ENCODE measurements around the gene MACF1. TPM values are rescaled to one million over a fixed set of nuclear protein-coding genes. Genes with fewer than 3 reads are reported as not detected.

Gene MACF1
- total RNA-seq, 4 donors from 2014 or later, result 210 to 602 (median 573) TPM

GRCh38 chr1:39531526-39531925 is 327.0 kb downstream of the MACF1 start:
- H3K27ac ChIP-seq, result no peak overlapping the region
- no peak for DNase-seq
- H3K9me3 ChIP-seq, result no peaks in the 10 kb centered on the region
- H3K27me3 ChIP-seq, result no peaks in the 10 kb centered on the region
- H3K36me3 ChIP-seq, result no peaks in the 10 kb centered on the region
- intact Hi-C loops (cut with DNase I; ENCODE audit: low total_unique reads), result no loop called here
- no peak overlapping the region for H3K4me3 ChIP-seq
- TF ChIP-seq POLR2A (IDR thresholded peaks at IDR 0.05), result no peak
- TF ChIP-seq, protein P1, sequence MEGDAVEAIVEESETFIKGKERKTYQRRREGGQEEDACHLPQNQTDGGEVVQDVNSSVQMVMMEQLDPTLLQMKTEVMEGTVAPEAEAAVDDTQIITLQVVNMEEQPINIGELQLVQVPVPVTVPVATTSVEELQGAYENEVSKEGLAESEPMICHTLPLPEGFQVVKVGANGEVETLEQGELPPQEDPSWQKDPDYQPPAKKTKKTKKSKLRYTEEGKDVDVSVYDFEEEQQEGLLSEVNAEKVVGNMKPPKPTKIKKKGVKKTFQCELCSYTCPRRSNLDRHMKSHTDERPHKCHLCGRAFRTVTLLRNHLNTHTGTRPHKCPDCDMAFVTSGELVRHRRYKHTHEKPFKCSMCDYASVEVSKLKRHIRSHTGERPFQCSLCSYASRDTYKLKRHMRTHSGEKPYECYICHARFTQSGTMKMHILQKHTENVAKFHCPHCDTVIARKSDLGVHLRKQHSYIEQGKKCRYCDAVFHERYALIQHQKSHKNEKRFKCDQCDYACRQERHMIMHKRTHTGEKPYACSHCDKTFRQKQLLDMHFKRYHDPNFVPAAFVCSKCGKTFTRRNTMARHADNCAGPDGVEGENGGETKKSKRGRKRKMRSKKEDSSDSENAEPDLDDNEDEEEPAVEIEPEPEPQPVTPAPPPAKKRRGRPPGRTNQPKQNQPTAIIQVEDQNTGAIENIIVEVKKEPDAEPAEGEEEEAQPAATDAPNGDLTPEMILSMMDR (IDR thresholded peaks at IDR 0.05), result no peak
- no peaks in the 10 kb centered on the region for H3K4me1 ChIP-seq

DNA sequence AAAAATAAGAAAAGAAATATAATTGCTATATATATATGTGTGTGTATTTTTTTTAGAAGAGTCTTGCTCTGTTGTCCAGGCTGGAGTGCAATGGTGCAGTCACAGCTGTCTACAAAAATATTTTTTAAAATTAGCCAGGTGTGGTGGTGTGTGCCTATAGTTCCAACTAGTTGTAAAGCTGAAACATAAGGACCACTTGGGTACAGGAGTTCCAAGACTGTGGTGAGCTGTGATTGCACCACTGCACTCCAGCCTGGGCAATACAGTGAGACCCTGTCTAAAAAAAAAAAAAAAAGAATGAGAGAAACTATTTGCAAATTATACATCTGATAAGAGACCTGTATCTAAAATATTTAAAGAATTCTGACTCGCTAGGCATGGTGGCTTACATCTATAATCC is 328.9 kb downstream of the MACF1 start:
- intact Hi-C loops (cut with DNase I; ENCODE audit: low total_unique reads), result no loop called here
- TF ChIP-seq POLR2A (IDR thresholded peaks at IDR 0.05), result no peak
- TF ChIP-seq, protein P1 (IDR thresholded peaks at IDR 0.05), result no peak
- Histone ChIP-seq H3K4me1 (no peaks in the 10 kb centered on the region), H3K27me3 (no peaks in the 10 kb centered on the region), H3K27ac (no peak overlapping the region), H3K9me3 (no peaks in the 10 kb centered on the region), H3K36me3 (no peaks in the 10 kb centered on the region), H3K4me3 (no peak overlapping the region)
- no peak for DNase-seq

Other genes starting within 250 kb of the MACF1 start
- gene AKIRIN1, start 213.4 kb upstream of the MACF1 start, total RNA-seq, result 10 to 100 TPM; 17.4 to 71.8 (median 53.4) TPM
- 100 to 1,000 TPM; 122 to 659 (median 361) TPM for gene NDUFS5, start 178.3 kb upstream of the MACF1 start, total RNA-seq

Data from uterus (tissue), 4 donors.